Body of pancreas (tissue), 4 donors: ENCODE data around the gene DNAJC21.

ENCODE experiments used
- POLR2A ChIP-seq, 3 donors: fragments of 450-650 bp; IDR thresholded peaks; one replicate each; pipeline ENCODE4 v1.6.1; 2016; ENCODE audit warnings: antibody characterized with exemption in 3 of 3, mild to moderate bottlenecking in 2 of 3
- TF ChIP-seq, protein P1 (sequence below), 7 experiments: fragments of 450-650 bp in 4 of 7; fragments of 200-600 bp in 3 of 7; sonication (generic) in 3 of 7; IDR thresholded peaks; one replicate each; pipeline ENCODE4 v1.5.1; 2016 to 2019; ENCODE audit warnings: antibody characterized with exemption in 7 of 7

DNA sequence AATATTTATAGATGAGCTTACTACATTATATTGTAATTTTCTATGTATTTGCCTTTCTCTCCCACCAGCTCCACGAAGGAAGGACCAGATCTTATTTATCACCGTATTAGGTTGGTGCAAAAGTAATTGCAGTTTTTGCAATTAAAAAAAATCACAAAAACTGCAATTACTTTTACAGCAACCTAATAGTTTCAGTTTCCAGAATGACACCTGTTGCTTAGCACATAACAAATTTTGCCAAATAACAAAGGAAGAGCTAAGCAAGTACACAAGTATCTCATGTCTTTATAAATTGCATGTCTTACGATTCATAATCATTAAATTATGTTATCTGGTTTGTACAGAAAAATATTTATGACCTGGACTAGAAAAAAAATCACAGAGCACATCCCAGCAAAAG, 72.5 kb downstream of the DNAJC21 start:
- TF ChIP-seq, protein P1, sequence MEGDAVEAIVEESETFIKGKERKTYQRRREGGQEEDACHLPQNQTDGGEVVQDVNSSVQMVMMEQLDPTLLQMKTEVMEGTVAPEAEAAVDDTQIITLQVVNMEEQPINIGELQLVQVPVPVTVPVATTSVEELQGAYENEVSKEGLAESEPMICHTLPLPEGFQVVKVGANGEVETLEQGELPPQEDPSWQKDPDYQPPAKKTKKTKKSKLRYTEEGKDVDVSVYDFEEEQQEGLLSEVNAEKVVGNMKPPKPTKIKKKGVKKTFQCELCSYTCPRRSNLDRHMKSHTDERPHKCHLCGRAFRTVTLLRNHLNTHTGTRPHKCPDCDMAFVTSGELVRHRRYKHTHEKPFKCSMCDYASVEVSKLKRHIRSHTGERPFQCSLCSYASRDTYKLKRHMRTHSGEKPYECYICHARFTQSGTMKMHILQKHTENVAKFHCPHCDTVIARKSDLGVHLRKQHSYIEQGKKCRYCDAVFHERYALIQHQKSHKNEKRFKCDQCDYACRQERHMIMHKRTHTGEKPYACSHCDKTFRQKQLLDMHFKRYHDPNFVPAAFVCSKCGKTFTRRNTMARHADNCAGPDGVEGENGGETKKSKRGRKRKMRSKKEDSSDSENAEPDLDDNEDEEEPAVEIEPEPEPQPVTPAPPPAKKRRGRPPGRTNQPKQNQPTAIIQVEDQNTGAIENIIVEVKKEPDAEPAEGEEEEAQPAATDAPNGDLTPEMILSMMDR (IDR thresholded peaks at IDR 0.05) = no peak
- no peak for TF ChIP-seq POLR2A (IDR thresholded peaks at IDR 0.05)
